ENCODE data around the gene PDSS2.
A peak's percentile ranks its signal among the peaks of the same experiment; 100 is the strongest.
"Not testable (repeated sequence)": the region's sequence is repeated elsewhere in the genome, so short reads cannot be mapped to it uniquely, and the experiment has no call there.

Gene PDSS2

DNA sequence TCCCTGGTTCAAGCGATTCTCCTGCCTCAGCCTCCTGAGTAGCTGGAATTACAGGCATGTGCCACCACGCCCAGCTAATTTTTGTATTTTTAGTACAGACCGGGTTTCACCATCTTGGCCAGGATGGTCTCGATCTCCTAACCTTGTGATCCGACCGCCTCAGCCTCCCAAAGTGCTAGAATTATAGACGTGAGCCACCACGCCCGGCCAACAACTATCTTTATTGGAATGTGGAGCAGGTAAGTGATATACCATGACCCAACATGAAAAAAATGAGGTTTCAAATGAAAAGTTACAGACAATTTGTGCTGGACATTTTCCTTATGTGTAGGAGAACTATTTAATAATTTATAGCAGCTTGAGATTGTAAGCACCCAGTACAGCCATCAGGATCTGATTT lies 340.8 kb downstream of the PDSS2 start:
- H3K9ac ChIP-seq (ENCODE audit: low read length); H3K4me3 ChIP-seq (ENCODE audit: low read length); H3K27me3 ChIP-seq (ENCODE audit: control insufficient read depth, insufficient read depth, low read length); H3K27ac ChIP-seq (ENCODE audit: low read depth, low read length); H3K36me3 ChIP-seq (ENCODE audit: control insufficient read depth, insufficient read depth, low read length); H3K4me1 ChIP-seq (ENCODE audit: control insufficient read depth, insufficient read depth, low read length): not testable (repeated sequence)

- H3K27me3 ChIP-seq (ENCODE audit: control insufficient read depth, insufficient read depth, low read length): no peaks in the 10 kb centered on the region
- peaks cover 7% of the 10 kb centered on the region for H3K4me1 ChIP-seq (ENCODE audit: control insufficient read depth, insufficient read depth, low read length)
- H3K9ac ChIP-seq (ENCODE audit: low read length): no peak overlapping the region
- H3K4me3 ChIP-seq (ENCODE audit: low read length): no peak overlapping the region
- H3K27ac ChIP-seq (ENCODE audit: low read depth, low read length): no peak overlapping the region
- H3K36me3 ChIP-seq (ENCODE audit: control insufficient read depth, insufficient read depth, low read length): no peaks in the 10 kb centered on the region
These were observed 342.4 kb downstream of the PDSS2 start for GRCh38 chr6:107116931-107117330.

DNA sequence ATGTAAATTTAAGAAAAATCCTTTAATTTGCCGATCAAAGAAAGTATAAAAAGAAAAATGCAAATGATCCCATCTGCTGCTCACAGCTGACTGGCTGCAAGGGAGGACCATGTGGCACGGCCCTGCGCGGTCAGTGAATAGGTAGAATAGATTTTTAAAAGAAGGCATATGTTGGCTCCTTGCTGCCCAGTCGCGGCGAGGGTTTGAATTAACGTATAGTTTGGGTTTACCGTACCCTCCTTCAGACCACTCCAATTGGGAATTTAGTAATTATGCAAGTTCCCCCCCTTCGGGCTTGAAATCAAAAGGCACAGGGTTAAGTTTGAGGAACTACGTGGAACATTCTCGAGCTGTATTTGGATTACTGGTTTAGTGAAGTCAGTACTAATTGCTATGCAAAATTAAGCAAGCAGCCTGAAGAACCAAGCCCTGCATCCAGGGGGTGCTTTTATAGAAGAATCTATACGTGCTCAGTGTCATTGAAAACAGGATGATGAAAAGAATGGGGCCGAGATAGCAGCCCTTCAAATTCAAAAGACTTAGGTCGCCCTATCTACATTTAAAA lies 343.0 kb downstream of the PDSS2 start:
- Histone ChIP-seq H3K4me3 (ENCODE audit: low read length) (peak overlapping the region; percentile 78), H3K27ac (ENCODE audit: low read depth, low read length) (no peak overlapping the region), H3K4me1 (ENCODE audit: control insufficient read depth, insufficient read depth, low read length) (peaks cover 7% of the 10 kb centered on the region), H3K36me3 (ENCODE audit: control insufficient read depth, insufficient read depth, low read length) (no peaks in the 10 kb centered on the region), H3K9ac (ENCODE audit: low read length) (no peak overlapping the region), H3K27me3 (ENCODE audit: control insufficient read depth, insufficient read depth, low read length) (no peaks in the 10 kb centered on the region)

DNA sequence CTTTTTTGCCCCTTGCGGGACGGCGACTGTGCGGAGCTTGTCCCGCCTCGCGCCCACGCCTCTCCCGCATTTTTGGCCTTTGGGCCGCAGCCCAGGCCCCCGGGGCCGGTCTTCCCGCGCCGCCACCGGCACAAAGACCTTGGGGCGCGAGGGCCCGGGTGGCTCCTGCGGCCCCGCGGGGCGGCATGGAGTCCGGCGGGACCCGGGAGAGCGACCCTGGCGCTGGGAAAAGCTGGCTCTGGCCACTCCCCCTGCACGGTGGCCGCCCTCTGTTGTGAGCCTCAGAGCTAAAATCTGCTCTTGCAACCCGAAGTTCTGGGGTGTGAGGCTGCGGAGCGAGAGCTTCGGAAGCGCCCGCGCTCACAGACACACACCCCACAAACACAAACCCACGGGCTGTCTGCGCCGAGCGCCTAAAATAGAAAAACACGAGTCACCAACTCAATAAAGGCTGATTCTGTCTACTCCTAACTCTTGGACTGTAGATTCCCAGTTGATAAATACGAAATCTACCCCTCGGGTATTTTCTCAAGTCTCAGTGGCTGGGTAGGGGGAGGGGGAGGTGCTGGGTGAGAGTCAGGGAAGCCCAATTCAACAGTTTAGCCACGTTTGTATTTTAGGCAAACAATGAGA lies 343.6 kb downstream of the PDSS2 start:
- no peak overlapping the region for H3K27ac ChIP-seq (ENCODE audit: low read depth, low read length)

DNA sequence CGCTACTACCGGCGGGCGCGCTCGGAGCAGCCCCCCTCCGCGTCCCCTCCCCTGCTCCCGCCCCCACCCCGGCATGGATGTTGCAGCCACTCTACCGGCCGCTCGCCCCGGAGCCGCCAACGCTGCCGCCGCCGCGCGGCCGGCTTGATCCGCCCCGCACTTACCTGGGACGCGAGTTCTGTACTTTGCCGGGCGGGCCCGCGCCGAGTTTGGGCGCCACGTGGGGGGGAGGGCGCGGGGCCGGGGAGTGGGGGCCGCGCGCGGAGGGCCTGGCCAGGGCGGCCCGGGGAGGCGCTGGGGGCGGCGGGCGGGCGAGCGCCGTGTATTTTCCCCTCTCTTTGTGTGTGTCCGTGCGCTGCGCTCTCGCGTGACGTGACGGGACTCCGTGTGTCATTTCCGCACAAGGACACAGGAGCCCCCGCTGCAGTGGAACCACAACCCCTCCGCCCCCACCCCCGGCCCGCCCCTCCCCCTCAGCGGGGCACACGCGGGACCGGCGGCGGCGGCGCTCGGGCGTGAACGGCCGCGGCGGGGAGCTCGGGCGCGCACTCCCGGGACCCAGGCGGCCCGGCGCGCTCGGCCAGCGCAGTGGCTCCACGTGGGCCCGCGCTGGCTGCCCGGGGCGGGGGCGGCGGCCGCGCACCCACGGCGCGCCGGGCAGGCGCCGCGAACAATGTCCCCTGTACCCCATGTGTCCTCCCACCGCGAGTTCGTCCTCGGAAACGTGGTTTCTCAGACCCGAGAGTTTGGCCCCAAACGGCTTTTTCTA lies 344.3 kb downstream of the PDSS2 start, which contains the start of gene BEND3:
Gene BEND3 (minus strand): TSS at position 590 of the 769 bp plus-strand sequence. CDS start 16,230 bp downstream, outside the sequence.
- no peaks in the 10 kb centered on the region for H3K36me3 ChIP-seq (ENCODE audit: control insufficient read depth, insufficient read depth, low read length)
- H3K9ac ChIP-seq (ENCODE audit: low read length): no peak within 1 kb of the TSS

More for the DNA sequence above, 343.6 kb downstream of the PDSS2 start:
- H3K9ac ChIP-seq (ENCODE audit: low read length): no peak overlapping the region
- H3K4me3 ChIP-seq (ENCODE audit: low read length): peak overlapping the region; percentile 78
- H3K36me3 ChIP-seq (ENCODE audit: control insufficient read depth, insufficient read depth, low read length): no peaks in the 10 kb centered on the region
- H3K4me1 ChIP-seq (ENCODE audit: control insufficient read depth, insufficient read depth, low read length): peaks cover 7% of the 10 kb centered on the region
- no peaks in the 10 kb centered on the region for H3K27me3 ChIP-seq (ENCODE audit: control insufficient read depth, insufficient read depth, low read length)

GRCh38 chr6:107114213-107114925 lies 345.0 kb downstream of the PDSS2 start:
- Histone ChIP-seq H3K4me3 (ENCODE audit: low read length) (peak overlapping the region; percentile 73), H3K27ac (ENCODE audit: low read depth, low read length) (peak overlapping the region; percentile 24), H3K4me1 (ENCODE audit: control insufficient read depth, insufficient read depth, low read length) (peaks cover 7% of the 10 kb centered on the region), H3K36me3 (ENCODE audit: control insufficient read depth, insufficient read depth, low read length) (no peaks in the 10 kb centered on the region), H3K27me3 (ENCODE audit: control insufficient read depth, insufficient read depth, low read length) (no peaks in the 10 kb centered on the region), H3K9ac (ENCODE audit: low read length) (no peak overlapping the region)

More for the DNA sequence above, 344.3 kb downstream of the PDSS2 start, which contains the start of gene BEND3:
- no peaks in the 10 kb centered on the region for H3K27me3 ChIP-seq (ENCODE audit: control insufficient read depth, insufficient read depth, low read length)
- peaks cover 7% of the 10 kb centered on the region for H3K4me1 ChIP-seq (ENCODE audit: control insufficient read depth, insufficient read depth, low read length)
- H3K27ac ChIP-seq (ENCODE audit: low read depth, low read length): peak within 1 kb of the TSS; percentile 24
- peak within 1 kb of the TSS; percentile 78 for H3K4me3 ChIP-seq (ENCODE audit: low read length)

- no peak overlapping the region for H3K9ac ChIP-seq (ENCODE audit: low read length)
- H3K4me1 ChIP-seq (ENCODE audit: control insufficient read depth, insufficient read depth, low read length): peaks cover 7% of the 10 kb centered on the region
- H3K4me3 ChIP-seq (ENCODE audit: low read length): no peak overlapping the region
- H3K36me3 ChIP-seq (ENCODE audit: control insufficient read depth, insufficient read depth, low read length): no peaks in the 10 kb centered on the region
- no peaks in the 10 kb centered on the region for H3K27me3 ChIP-seq (ENCODE audit: control insufficient read depth, insufficient read depth, low read length)
- H3K27ac ChIP-seq (ENCODE audit: low read depth, low read length): no peak overlapping the region
These were observed 349.2 kb downstream of the PDSS2 start for GRCh38 chr6:107110200-107110599.

GRCh38 chr6:107108201-107108890 lies 351.0 kb downstream of the PDSS2 start:
- H3K27ac ChIP-seq (ENCODE audit: low read depth, low read length): no peak overlapping the region
- no peak overlapping the region for H3K9ac ChIP-seq (ENCODE audit: low read length)
- H3K4me3 ChIP-seq (ENCODE audit: low read length): no peak overlapping the region
- no peaks in the 10 kb centered on the region for H3K27me3 ChIP-seq (ENCODE audit: control insufficient read depth, insufficient read depth, low read length)
- no peaks in the 10 kb centered on the region for H3K36me3 ChIP-seq (ENCODE audit: control insufficient read depth, insufficient read depth, low read length)
- no peaks in the 10 kb centered on the region for H3K4me1 ChIP-seq (ENCODE audit: control insufficient read depth, insufficient read depth, low read length)

- Histone ChIP-seq H3K27me3 (ENCODE audit: control insufficient read depth, insufficient read depth, low read length) (no peaks in the 10 kb centered on the region), H3K27ac (ENCODE audit: low read depth, low read length) (no peak overlapping the region), H3K4me1 (ENCODE audit: control insufficient read depth, insufficient read depth, low read length) (no peaks in the 10 kb centered on the region), H3K4me3 (ENCODE audit: low read length) (no peak overlapping the region), H3K9ac (ENCODE audit: low read length) (no peak overlapping the region), H3K36me3 (ENCODE audit: control insufficient read depth, insufficient read depth, low read length) (no peaks in the 10 kb centered on the region)
These were observed 351.6 kb downstream of the PDSS2 start for GRCh38 chr6:107107791-107108190.

DNA sequence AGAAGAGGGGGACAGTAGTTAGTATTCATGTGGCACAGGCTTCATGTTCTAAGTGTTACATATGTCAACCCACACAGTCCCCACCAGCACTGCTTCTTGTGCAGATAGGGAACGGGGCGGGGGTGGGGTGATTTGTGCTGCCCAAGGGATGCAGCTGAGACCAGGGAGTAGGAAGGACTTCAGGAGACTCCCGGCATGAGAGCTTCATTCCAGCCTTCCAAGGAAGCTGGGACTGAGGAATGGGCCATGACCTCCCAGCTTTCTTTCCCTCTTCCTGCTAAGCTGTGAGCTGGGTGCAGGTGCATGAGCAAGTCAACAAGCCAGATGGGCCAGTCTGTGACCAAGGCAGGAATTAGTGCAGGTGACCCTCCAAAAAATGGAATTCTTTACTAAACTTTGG lies 353.2 kb downstream of the PDSS2 start:
- H3K27me3 ChIP-seq (ENCODE audit: control insufficient read depth, insufficient read depth, low read length): no peaks in the 10 kb centered on the region

GRCh38 chr6:107105511-107106116 lies 353.8 kb downstream of the PDSS2 start:
- no peaks in the 10 kb centered on the region for H3K4me1 ChIP-seq (ENCODE audit: control insufficient read depth, insufficient read depth, low read length)
- no peak overlapping the region for H3K27ac ChIP-seq (ENCODE audit: low read depth, low read length)
- H3K9ac ChIP-seq (ENCODE audit: low read length): no peak overlapping the region
- no peak overlapping the region for H3K4me3 ChIP-seq (ENCODE audit: low read length)
- H3K27me3 ChIP-seq (ENCODE audit: control insufficient read depth, insufficient read depth, low read length): no peaks in the 10 kb centered on the region
- no peaks in the 10 kb centered on the region for H3K36me3 ChIP-seq (ENCODE audit: control insufficient read depth, insufficient read depth, low read length)

More for the DNA sequence above, 353.2 kb downstream of the PDSS2 start:
- Histone ChIP-seq H3K36me3 (ENCODE audit: control insufficient read depth, insufficient read depth, low read length) (no peaks in the 10 kb centered on the region), H3K27ac (ENCODE audit: low read depth, low read length) (no peak overlapping the region), H3K4me1 (ENCODE audit: control insufficient read depth, insufficient read depth, low read length) (no peaks in the 10 kb centered on the region), H3K9ac (ENCODE audit: low read length) (no peak overlapping the region), H3K4me3 (ENCODE audit: low read length) (no peak overlapping the region)
